Heart right ventricle (tissue), 16 donors: Measurements from ENCODE around the gene WNT3. TPM values are rescaled to one million over a fixed set of nuclear protein-coding genes. Genes with fewer than 3 reads are reported as not detected.

ENCODE experiments used
- ATAC-seq, 8 donors: fragments of 200-7000 bp; cut with Tn5 transposase; one replicate each; pipeline ENCODE4 v1.9.1; 2020; ENCODE audit warnings: mild to moderate bottlenecking in 8 of 8, moderate library complexity in 8 of 8, moderate number of reproducible peaks in 1 of 8
- DNase-seq, 2 donors: peaks; one replicate each; pipeline ENCODE4 v3.0.0-alpha.2; 2020
- H3K27ac ChIP-seq, 10 donors: fragments of 200-600 bp; sonication (generic) in 2 of 10; one replicate each; pipeline versions ENCODE4 v1.5.0 to v1.8.0; 2020 to 2022; ENCODE audit warnings: mild to moderate bottlenecking in 3 of 10
- H3K27me3 ChIP-seq, 7 donors: fragments of 200-600 bp; one replicate each; pipeline ENCODE4 v1.8.0; 2021 to 2022; ENCODE audit warnings: mild to moderate bottlenecking in 2 of 7
- H3K36me3 ChIP-seq, 9 donors: fragments of 200-600 bp; sonication (generic) in 1 of 9; one replicate each; pipeline versions ENCODE4 v1.5.0 to v1.8.0; 2020 to 2022; ENCODE audit warnings: mild to moderate bottlenecking in 2 of 9
- H3K4me1 ChIP-seq, 9 donors: fragments of 200-600 bp; sonication (generic) in 1 of 9; one replicate each; pipeline versions ENCODE4 v1.5.0 to v1.8.0; 2020 to 2022; ENCODE audit warnings: mild to moderate bottlenecking in 4 of 9
- H3K4me3 ChIP-seq, 10 donors: fragments of 200-600 bp; sonication (generic) in 2 of 10; one replicate each; pipeline versions ENCODE4 v1.5.0 to v1.8.0; 2020 to 2022; ENCODE audit warnings: mild to moderate bottlenecking in 7 of 10, moderate library complexity in 2 of 10
- H3K9me3 ChIP-seq, 11 donors: fragments of 200-600 bp in 10 of 11; sonication (generic) in 2 of 11; one replicate each; pipeline versions ENCODE4 v1.5.0 to v1.8.0; 2013 to 2022; ENCODE audit warnings: mild to moderate bottlenecking in 2 of 11, control low read depth in 1 of 11, moderate library complexity in 1 of 11
- CTCF ChIP-seq, 9 donors: fragments of 200-600 bp; sonication (generic) in 2 of 9; IDR thresholded peaks; one replicate each; pipeline versions ENCODE4 v1.5.0 to v1.8.0; 2021 to 2022; ENCODE audit warnings: antibody characterized with exemption in 9 of 9, mild to moderate bottlenecking in 5 of 9, moderate library complexity in 1 of 9
- WGBS, 2 donors: extraction: QIAGEN DNeasy Blood & Tissue Kit; methylation state at CpG; one replicate each; pipeline ENCODE4 v1.1.7; 2013; ENCODE audit warnings: inconsistent platforms in 1 of 2; 5-methylcytosine and 5-hydroxymethylcytosine counted together
- intact Hi-C, 10 donors: fragments of 100-400 bp; cut with DNase I; formaldehyde crosslinking; loops; one replicate each; pipeline versions ENCODE4 v1.11.1 to v1.14.2; 2022
- polyA plus RNA-seq, 2 donors: library from polyadenylated mRNA; stranded (reverse); fragments of 200-250 nt; gene quantifications; one replicate each; pipeline ENCODE4 v1.2.3, GENCODE V29; 2013
- total RNA-seq, 10 donors: library from RNA; stranded (reverse); fragmentation: NEBNext Ultra II Directional in 3 of 10; extraction: Animal tissue kit (Norgen Biotek cat#: 25700) in 3 of 10; gene quantifications; one replicate each; pipeline versions ENCODE4 v1.2.1 to v1.2.4, GENCODE V29; 2021 to 2023
- donor health status: Arrhythmogenic right ventricular cardiomyopathy.
- donor health status: ischemic (EF 13 %, LVEDD 7.1; RV severe dilation, severe dysfunction).
- donor health status: healthy with polysubstance abuse.
- donor health status: DM: no; HTN: yes; CAD: no.
- donor health status: DM: no; HTN: no; CAD: no.
- donor health status: ischemic (EF 25% LVEDD 6.9; RV normal size, moderate dysfunction).
- donor health status: ischemic (EF 25% LVEDD 5.7; RV mildly dilated, moderate dysfunction).
- donor health status: healthy.
- donor health status: DM: yes; HTN: yes; CAD: no.
- donor health status: Ischemic cardiomyopathy.
- donor health status: ischemic (EF 35%, LVEDD 5.7; RV mildly dilated, moderate dysfunction).
- donor health status: nonischemic (EF 11% LVEDD 7.7; RV severe dilation, severe dysfunction).
- donor health status: DM: yes; HTN: yes; CAD: no.
- donor health status: PGD.
- donor health status: ischemic (EF 29% LVEDD 5.4; RV normal size, mild dysfunction).
- donor health status: nonischemic (EF 23%, LVEDD 6.1; RV moderate dilation, normal function).

The WNT3 gene
- total and polyA plus RNA-seq, 12 donors = 0.66 to 3.7 (median 1.2) TPM

- Histone ChIP-seq H3K4me1 (no peaks in the 10 kb centered on the region), H3K4me3 (no peak overlapping the region), H3K27me3 (peaks cover 0 to 42% (median 34%) of the 10 kb centered on the region in 7 donors), H3K9me3 (peaks cover 0 to 8% (median 0%) of the 10 kb centered on the region in 11 donors), H3K36me3 (no peaks in the 10 kb centered on the region), H3K27ac (no peak overlapping the region)
- no peak for TF ChIP-seq CTCF (IDR thresholded peaks at IDR 0.05)
- no peak for DNase-seq
- 91 to 92% methylated on average over 13 of the region's 13 CpGs for WGBS, 2 donors
- intact Hi-C loops = loop anchor here in 1 of 10 donors (10.0 kb wide), 1 partner anchor 47 kb away; no protein-coding TSS in a partner anchor
- no peak for ATAC-seq
Measured at GRCh38 chr17:46787478-46787877, 31.0 kb downstream of the WNT3 start.

- 50 to 52% methylated on average over 7 of the region's 7 CpGs for WGBS, 2 donors
Measured at GRCh38 chr17:46785696-46786095, 32.8 kb downstream of the WNT3 start.

GRCh38 chr17:46783031-46783593 lies 35.4 kb downstream of the WNT3 start:
- intact Hi-C loops = loop anchor here in 1 of 10 donors (10.0 kb wide), 1 partner anchor 52 kb away; no protein-coding TSS in a partner anchor
- H3K36me3 ChIP-seq = no peaks in the 10 kb centered on the region
- ATAC-seq (no peak), DNase-seq (no peak)
- H3K27me3 ChIP-seq = peaks cover 0 to 17% (median 0%) of the 10 kb centered on the region in 7 donors
- WGBS, 2 donors = 50 to 59% methylated on average over 7 of the region's 7 CpGs
- no peak overlapping the region for H3K27ac ChIP-seq
- TF ChIP-seq CTCF (IDR thresholded peaks at IDR 0.05) = no peak
- H3K9me3 ChIP-seq = no peaks in the 10 kb centered on the region
- no peak overlapping the region for H3K4me3 ChIP-seq
- no peaks in the 10 kb centered on the region for H3K4me1 ChIP-seq

More at GRCh38 chr17:46785696-46786095, 32.8 kb downstream of the WNT3 start:
- Histone ChIP-seq H3K27me3 (peaks cover 0 to 26% (median 18%) of the 10 kb centered on the region in 7 donors), H3K4me3 (no peak overlapping the region), H3K27ac (no peak overlapping the region), H3K9me3 (peaks cover 0 to 8% (median 0%) of the 10 kb centered on the region in 11 donors), H3K36me3 (no peaks in the 10 kb centered on the region), H3K4me1 (no peaks in the 10 kb centered on the region)
- DNase-seq (no peak), ATAC-seq (no peak)
- intact Hi-C loops = loop anchor here in 1 of 10 donors (10.0 kb wide), 1 partner anchor 49 kb away; no protein-coding TSS in a partner anchor
- no peak for TF ChIP-seq CTCF (IDR thresholded peaks at IDR 0.05)

- intact Hi-C loops = loop anchor here in 1 of 10 donors (10.0 kb wide), 1 partner anchor 52 kb away; no protein-coding TSS in a partner anchor
- ATAC-seq = peak in 5 of 8 donors; percentile 39 to 60 (median 42)
- TF ChIP-seq CTCF (IDR thresholded peaks at IDR 0.05) = peak in 8 of 9 donors; percentile 18 to 61 (median 52)
Measured at GRCh38 chr17:46782250-46782953, 36.1 kb downstream of the WNT3 start.

More at GRCh38 chr17:46782250-46782953, 36.1 kb downstream of the WNT3 start:
- Histone ChIP-seq H3K9me3 (no peaks in the 10 kb centered on the region), H3K27ac (no peak overlapping the region), H3K27me3 (peaks cover 0 to 17% (median 0%) of the 10 kb centered on the region in 7 donors), H3K36me3 (no peaks in the 10 kb centered on the region), H3K4me1 (no peaks in the 10 kb centered on the region), H3K4me3 (no peak overlapping the region)
- WGBS, 2 donors = 70 to 81% methylated on average over 9 of the region's 9 CpGs
- DNase-seq = no peak
